Effector memory CD4-positive, alpha-beta T cell (primary cell): ENCODE measurements around the gene CTTN.

Source experiments
- DNase-seq, 3 donors: peaks; one replicate each; pipeline ENCODE4 v3.0.0-alpha.2; 2020
- H3K27ac ChIP-seq: 2 replicates; pipeline ENCODE4 v1.7.0; 2013; ENCODE audit warnings: mild to moderate bottlenecking, low read length, moderate library complexity; ENCODE audit not compliant: insufficient read depth, poor library complexity, severe bottlenecking
- H3K27me3 ChIP-seq: replicated peaks from 2 replicates; pipeline ENCODE4 v1.7.0; 2013; ENCODE audit warnings: mild to moderate bottlenecking, low read length; ENCODE audit not compliant: insufficient read depth, control insufficient read depth, poor library complexity, severe bottlenecking
- H3K36me3 ChIP-seq: 2 replicates; pipeline ENCODE4 v1.7.0; 2013; ENCODE audit warnings: mild to moderate bottlenecking, low read length, moderate library complexity; ENCODE audit not compliant: control insufficient read depth, insufficient read depth
- H3K4me1 ChIP-seq: 2 replicates; pipeline ENCODE4 v1.7.0; 2013; ENCODE audit warnings: low read length, mild to moderate bottlenecking; ENCODE audit not compliant: control insufficient read depth, insufficient read depth, poor library complexity, severe bottlenecking
- H3K4me3 ChIP-seq: 2 replicates; pipeline ENCODE4 v1.7.0; 2013; ENCODE audit warnings: low read length, low read depth, mild to moderate bottlenecking; ENCODE audit not compliant: insufficient read depth, poor library complexity, severe bottlenecking
- H3K9me3 ChIP-seq: 2 replicates; pipeline ENCODE4 v1.7.0; 2013; ENCODE audit warnings: mild to moderate bottlenecking, low read length, moderate library complexity; ENCODE audit not compliant: control insufficient read depth

CTTN gene

DNA sequence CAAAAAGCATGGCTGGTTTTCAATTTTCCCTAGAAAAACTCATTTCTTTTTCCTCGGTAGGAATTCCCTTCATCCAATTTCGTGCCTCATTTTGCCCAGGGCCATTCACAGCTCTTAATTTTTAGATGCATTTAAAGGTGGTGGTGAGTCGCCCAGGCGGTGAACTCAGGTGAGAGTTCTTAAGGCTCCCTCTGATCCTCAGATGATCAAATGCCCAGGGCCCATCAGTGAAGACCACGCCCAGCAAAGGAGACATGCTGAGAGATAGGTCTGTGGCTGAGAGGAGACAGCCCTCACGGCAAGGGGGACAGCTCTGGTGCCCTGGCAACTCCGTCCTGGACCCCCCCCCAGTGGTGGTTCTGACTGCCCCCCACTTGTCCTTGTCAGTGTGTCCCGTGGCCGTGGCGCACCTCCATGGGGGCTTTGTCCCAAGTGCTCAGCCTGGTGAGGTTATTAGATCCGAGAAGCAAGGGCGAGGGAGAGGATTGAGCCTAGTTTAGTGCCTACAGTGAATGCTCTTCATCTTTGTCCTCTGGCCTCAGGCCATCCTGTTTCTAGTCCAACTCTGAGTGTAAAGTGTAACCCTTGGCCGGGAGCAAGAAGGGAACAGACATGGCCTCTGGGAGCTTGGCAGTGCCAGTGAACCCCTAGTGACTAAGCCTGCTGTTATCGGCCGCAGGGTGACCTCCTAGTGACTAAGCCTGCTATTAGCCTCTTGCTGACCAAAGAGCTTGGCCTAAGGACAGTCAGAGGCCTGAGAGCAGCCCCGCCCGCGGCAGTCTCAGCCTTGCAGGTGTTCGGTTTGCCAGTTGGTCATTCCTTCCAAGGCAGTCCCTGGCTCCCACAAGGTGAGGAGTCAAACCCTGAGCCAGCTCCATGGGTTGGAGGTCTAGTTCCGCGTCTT is 83.5 kb downstream of the CTTN start:
- no peaks in the 10 kb centered on the region for H3K36me3 ChIP-seq
- no peak overlapping the region for H3K4me3 ChIP-seq
- H3K4me1 ChIP-seq: no peaks in the 10 kb centered on the region
- H3K27ac ChIP-seq: no peak overlapping the region
- no peak for DNase-seq
- no peaks in the 10 kb centered on the region for H3K9me3 ChIP-seq
- H3K27me3 ChIP-seq: no peaks in the 10 kb centered on the region

DNA sequence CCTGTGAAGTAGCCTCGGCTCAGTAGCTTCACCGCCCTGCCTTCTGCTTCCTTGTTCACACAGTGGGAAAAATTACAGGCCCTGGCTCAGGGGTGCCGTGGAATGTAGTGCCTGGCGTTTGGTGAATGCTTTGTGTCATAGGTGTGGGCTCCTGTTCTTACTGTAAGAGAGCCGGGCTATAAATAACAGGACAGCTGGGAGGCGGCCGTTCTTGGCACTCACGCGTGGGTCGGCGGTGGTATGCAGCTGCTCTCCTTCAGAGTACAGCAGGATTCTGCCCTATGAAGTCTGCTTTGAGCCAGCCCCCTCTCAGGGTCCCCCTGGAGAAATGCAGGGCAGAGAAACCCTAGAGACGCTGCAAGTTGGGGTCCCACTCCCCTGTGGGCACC is 84.2 kb downstream of the CTTN start:
- no peaks in the 10 kb centered on the region for H3K4me1 ChIP-seq
- H3K27me3 ChIP-seq: no peaks in the 10 kb centered on the region
- H3K9me3 ChIP-seq: no peaks in the 10 kb centered on the region
- DNase-seq: no peak
- H3K36me3 ChIP-seq: no peaks in the 10 kb centered on the region
- H3K4me3 ChIP-seq: no peak overlapping the region
- H3K27ac ChIP-seq: no peak overlapping the region

- Histone ChIP-seq H3K36me3 (no peaks in the 10 kb centered on the region), H3K27me3 (no peaks in the 10 kb centered on the region), H3K9me3 (no peaks in the 10 kb centered on the region), H3K27ac (no peak overlapping the region), H3K4me3 (no peak overlapping the region), H3K4me1 (no peaks in the 10 kb centered on the region)
- DNase-seq: no peak
Measured at GRCh38 chr11:70483077-70483861, 84.9 kb downstream of the CTTN start.

GRCh38 chr11:70483917-70484316 is 85.6 kb downstream of the CTTN start:
- H3K36me3 ChIP-seq: no peaks in the 10 kb centered on the region
- no peak overlapping the region for H3K4me3 ChIP-seq
- DNase-seq: no peak
- no peaks in the 10 kb centered on the region for H3K27me3 ChIP-seq
- H3K4me1 ChIP-seq: no peaks in the 10 kb centered on the region
- no peaks in the 10 kb centered on the region for H3K9me3 ChIP-seq
- H3K27ac ChIP-seq: no peak overlapping the region

GRCh38 chr11:70485326-70486025 is 87.1 kb downstream of the CTTN start:
- no peaks in the 10 kb centered on the region for H3K36me3 ChIP-seq
- H3K4me3 ChIP-seq: no peak overlapping the region
- no peaks in the 10 kb centered on the region for H3K9me3 ChIP-seq
- H3K27ac ChIP-seq: no peak overlapping the region
- no peaks in the 10 kb centered on the region for H3K27me3 ChIP-seq
- no peaks in the 10 kb centered on the region for H3K4me1 ChIP-seq
- no peak for DNase-seq

DNA sequence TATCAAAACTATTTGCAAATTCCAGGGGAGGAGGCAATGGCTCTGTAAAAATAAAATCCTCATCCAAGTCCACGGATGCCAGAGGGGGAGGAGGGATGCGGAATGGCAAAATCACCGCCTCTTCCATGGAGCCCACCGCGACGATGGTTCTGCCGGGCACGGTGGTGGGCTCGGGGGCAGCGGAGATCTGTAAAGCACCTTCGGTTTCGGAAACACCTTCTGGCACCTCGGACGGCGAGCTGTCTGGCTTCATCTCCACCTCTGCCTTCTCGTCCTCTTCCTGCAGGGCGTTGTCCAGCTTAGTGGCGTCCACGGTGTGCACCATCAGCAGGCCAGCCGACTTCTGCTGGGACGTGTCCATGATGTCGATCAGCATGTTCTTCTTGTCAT is 87.7 kb downstream of the CTTN start:
- no peaks in the 10 kb centered on the region for H3K27me3 ChIP-seq
- no peak overlapping the region for H3K27ac ChIP-seq
- H3K9me3 ChIP-seq: no peaks in the 10 kb centered on the region
- H3K4me1 ChIP-seq: no peaks in the 10 kb centered on the region
- H3K36me3 ChIP-seq: no peaks in the 10 kb centered on the region
- no peak overlapping the region for H3K4me3 ChIP-seq
- no peak for DNase-seq
